Esophagus mucosa (tissue), 1 donor: ENCODE results near the gene TPRG1. TPM values are rescaled to one million over a fixed set of nuclear protein-coding genes. Genes with fewer than 3 reads are reported as not detected.

Experiments
- ATAC-seq: fragments of 200-7000 bp; cut with Tn5 transposase; one replicate; pipeline ENCODE4 v1.9.1; 2020
- total RNA-seq: library from RNA; stranded (reverse); gene quantifications from one replicate; pipeline ENCODE4 v1.2.4, GENCODE V29; 2023
- donor health status: DM: yes; HTN: yes; CAD: no.

The TPRG1 gene
- 30.4 TPM for total RNA-seq

GRCh38 chr3:189171707-189172106 lies at the start of gene TPRG1:
TPRG1 (plus strand) TSS chr3:189171971; CDS start chr3:189207385, 35,414 bp downstream.
- peak; percentile 79 for ATAC-seq

GRCh38 chr3:189122110-189122509 lies 49.7 kb upstream of the TPRG1 start:
- no peak for ATAC-seq

GRCh38 chr3:189122526-189123205 lies 49.1 kb upstream of the TPRG1 start:
- ATAC-seq, result no peak

GRCh38 chr3:189123595-189124387 lies 48.0 kb upstream of the TPRG1 start:
- peak; percentile 38 for ATAC-seq

GRCh38 chr3:189132231-189132671 lies 39.5 kb upstream of the TPRG1 start:
- ATAC-seq, result peak; percentile 92

GRCh38 chr3:189132839-189133238 lies 38.9 kb upstream of the TPRG1 start:
- no peak for ATAC-seq

GRCh38 chr3:189133768-189134167 lies 38.0 kb upstream of the TPRG1 start:
- ATAC-seq, result no peak

- ATAC-seq, result no peak
Observed at GRCh38 chr3:189137416-189137815, 34.4 kb upstream of the TPRG1 start.

- no peak for ATAC-seq
Observed at GRCh38 chr3:189138901-189139610, 32.7 kb upstream of the TPRG1 start.

- ATAC-seq, result no peak
Observed at GRCh38 chr3:189139611-189139940, 32.2 kb upstream of the TPRG1 start.

- peak; percentile 60 for ATAC-seq
Observed at GRCh38 chr3:189142527-189142926, 29.2 kb upstream of the TPRG1 start.

GRCh38 chr3:189143321-189143720 lies 28.4 kb upstream of the TPRG1 start:
- ATAC-seq, result peak; percentile 16

- no peak for ATAC-seq
Observed at GRCh38 chr3:189143771-189144170, 28.0 kb upstream of the TPRG1 start.

GRCh38 chr3:189144645-189145044 lies 27.1 kb upstream of the TPRG1 start:
- ATAC-seq, result peak; percentile 93

GRCh38 chr3:189146848-189147247 lies 24.9 kb upstream of the TPRG1 start:
- no peak for ATAC-seq

- peak; percentile 57 for ATAC-seq
Observed at GRCh38 chr3:189148081-189148507, 23.7 kb upstream of the TPRG1 start.

- no peak for ATAC-seq
Observed at GRCh38 chr3:189149203-189149602, 22.6 kb upstream of the TPRG1 start.

- peak; percentile 73 for ATAC-seq
Observed at GRCh38 chr3:189157232-189158007, 14.4 kb upstream of the TPRG1 start.

- no peak for ATAC-seq
Observed at GRCh38 chr3:189158034-189158433, 13.7 kb upstream of the TPRG1 start.

GRCh38 chr3:189160519-189161309 lies 11.1 kb upstream of the TPRG1 start:
- no peak for ATAC-seq

- peak; percentile 82 for ATAC-seq
Observed at GRCh38 chr3:189165092-189165612, 6.6 kb upstream of the TPRG1 start.
